HG03280 (cell line): ENCODE results near the gene FRMD4A.
"Not testable (repeated sequence)": the region's sequence is repeated elsewhere in the genome, so short reads cannot be mapped to it uniquely, and the experiment has no call there.

Experiments
- ATAC-seq: cut with Tn5 transposase; IDR thresholded peaks from one replicate; pipeline ENCODE4 v1.9.1; 2021; ENCODE audit warnings: mild to moderate bottlenecking, moderate library complexity; ENCODE audit not compliant: unreplicated experiment

Gene FRMD4A

GRCh38 chr10:14116837-14117236, 213.9 kb downstream of the FRMD4A start:
- no peak for ATAC-seq

GRCh38 chr10:14116021-14116420, 214.7 kb downstream of the FRMD4A start:
- no peak for ATAC-seq

GRCh38 chr10:14114791-14115190, 215.9 kb downstream of the FRMD4A start:
- no peak for ATAC-seq

- ATAC-seq: no peak
Measured at GRCh38 chr10:14112056-14112455, 218.7 kb downstream of the FRMD4A start.

- ATAC-seq: no peak
Measured at GRCh38 chr10:14111208-14111607, 219.5 kb downstream of the FRMD4A start.

- no peak for ATAC-seq
Measured at GRCh38 chr10:14106828-14107227, 223.9 kb downstream of the FRMD4A start.

GRCh38 chr10:14102056-14102455, 228.7 kb downstream of the FRMD4A start:
- no peak for ATAC-seq

- ATAC-seq: no peak
Measured at GRCh38 chr10:14099885-14100284, 230.8 kb downstream of the FRMD4A start.

- ATAC-seq: no peak
Measured at GRCh38 chr10:14093730-14094484, 236.8 kb downstream of the FRMD4A start.

- ATAC-seq: no peak
Measured at GRCh38 chr10:14092799-14093198, 237.9 kb downstream of the FRMD4A start.

- no peak for ATAC-seq
Measured at GRCh38 chr10:14089556-14090292, 241.0 kb downstream of the FRMD4A start.

- no peak for ATAC-seq
Measured at GRCh38 chr10:14087566-14087965, 243.2 kb downstream of the FRMD4A start.

GRCh38 chr10:14086596-14086995, 244.1 kb downstream of the FRMD4A start:
- ATAC-seq: no peak

GRCh38 chr10:14084875-14085274, 245.8 kb downstream of the FRMD4A start:
- no peak for ATAC-seq

GRCh38 chr10:14080795-14081194, 249.9 kb downstream of the FRMD4A start:
- ATAC-seq: no peak

GRCh38 chr10:14077430-14077829, 253.3 kb downstream of the FRMD4A start:
- ATAC-seq: no peak

GRCh38 chr10:14074062-14074884, 256.5 kb downstream of the FRMD4A start:
- ATAC-seq: no peak

- no peak for ATAC-seq
Measured at GRCh38 chr10:14072541-14072940, 258.2 kb downstream of the FRMD4A start.

- ATAC-seq: no peak
Measured at GRCh38 chr10:14071956-14072355, 258.8 kb downstream of the FRMD4A start.

- ATAC-seq: no peak
Measured at GRCh38 chr10:14068601-14069250, 262.0 kb downstream of the FRMD4A start.

GRCh38 chr10:14067638-14068037, 263.1 kb downstream of the FRMD4A start:
- ATAC-seq: not testable (repeated sequence)
